Right atrium auricular region (tissue), 2 donors: ENCODE results near the gene CAPZA2. TPM values are rescaled to one million over a fixed set of nuclear protein-coding genes. Genes with fewer than 3 reads are reported as not detected.
A peak's percentile ranks its signal among the peaks of the same experiment; 100 is the strongest.

Experiments used
- DNase-seq: peaks from one replicate; pipeline ENCODE4 v3.0.0-alpha.2; 2019; ENCODE audit warnings: low spot score
- H3K27ac ChIP-seq, 2 donors: fragments of 200-600 bp; sonication (generic); 1 replicate in 1 of 2; 2 replicates in 1 of 2; pipeline ENCODE4 v1.5.1; 2016 to 2019
- H3K27me3 ChIP-seq, 2 donors: fragments of 200-600 bp; sonication (generic); one replicate each; pipeline versions ENCODE4 v1.5.1 to v1.6.0; 2017 to 2019
- H3K36me3 ChIP-seq: fragments of 200-600 bp; sonication (generic); one replicate; pipeline ENCODE4 v1.5.1; 2016
- H3K4me1 ChIP-seq, 2 donors: fragments of 200-600 bp; sonication (generic); one replicate each; pipeline versions ENCODE4 v1.5.1 to v1.6.0; 2017 to 2019
- H3K4me3 ChIP-seq, 2 donors: fragments of 200-600 bp; sonication (generic); 1 replicate in 1 of 2; 2 replicates in 1 of 2; pipeline ENCODE4 v1.5.1; 2017 to 2019; ENCODE audit warnings: mild to moderate bottlenecking in 1 of 2, moderate library complexity in 1 of 2
- H3K9me3 ChIP-seq, 2 donors: fragments of 200-600 bp; sonication (generic); one replicate each; pipeline ENCODE4 v1.5.1; 2019
- total RNA-seq, 2 donors: library from RNA; depleted of rRNA; stranded (reverse); fragments of >200 nt; gene quantifications; one replicate each; pipeline ENCODE4 v1.1.0, GENCODE V29; 2016
- TF ChIP-seq, protein P1 (sequence below), 2 donors: fragments of 200-600 bp; sonication (generic); IDR thresholded peaks; one replicate each; pipeline ENCODE4 v1.5.1; 2019; ENCODE audit warnings: antibody characterized with exemption in 2 of 2

CAPZA2 gene
- total RNA-seq, 2 donors from 2014 or later, result 127 to 148 TPM

DNA sequence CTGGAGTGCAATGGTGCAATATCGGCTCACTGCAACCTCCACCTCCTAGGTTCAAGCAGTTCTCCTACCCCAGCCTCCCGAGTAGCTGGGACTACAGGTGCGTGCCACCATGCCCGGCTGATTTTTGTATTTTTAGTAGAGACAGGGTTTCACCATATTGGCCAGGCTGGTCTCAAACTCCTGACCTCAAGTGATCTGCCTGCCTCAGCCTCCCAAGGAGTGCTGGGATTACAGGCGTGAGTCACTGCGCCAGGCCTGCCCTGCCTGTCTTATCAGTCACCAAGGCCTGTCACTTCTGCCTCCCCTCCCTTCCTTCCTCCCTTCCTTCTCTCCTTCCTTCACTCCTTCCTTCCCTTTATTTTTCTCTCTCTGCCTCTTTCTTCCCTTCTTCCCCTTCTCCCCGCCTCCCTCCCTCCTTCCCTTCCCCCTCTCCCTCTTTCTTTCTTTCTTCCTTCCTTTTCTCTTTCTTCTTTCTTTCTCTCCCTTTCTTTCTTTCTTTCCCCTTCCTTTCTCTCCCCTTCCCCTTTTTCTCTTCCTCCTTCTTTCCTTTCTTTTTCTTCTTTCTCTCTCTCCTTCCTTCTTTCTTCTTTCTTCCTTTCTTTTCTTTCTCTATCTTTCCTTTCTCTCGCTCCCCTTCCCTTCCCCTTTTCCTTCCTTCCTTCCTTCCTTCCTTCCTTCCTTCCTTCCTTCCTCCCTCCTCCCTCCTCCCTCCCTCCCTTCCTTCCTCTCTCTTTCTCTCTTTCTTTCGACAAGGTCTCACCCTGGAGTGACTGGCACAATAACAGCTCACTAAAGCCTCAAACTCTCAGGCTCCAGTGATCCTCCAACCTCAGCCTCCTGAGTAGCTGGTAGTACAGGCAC is 87.8 kb downstream of the CAPZA2 start:
- peak overlapping the region; percentile 100 for H3K27ac ChIP-seq
- peaks cover 0 to 27% of the 10 kb centered on the region in 2 donors for H3K4me1 ChIP-seq
- DNase-seq, result no peak
- no peak overlapping the region for H3K4me3 ChIP-seq
- no peaks in the 10 kb centered on the region for H3K9me3 ChIP-seq
- no peaks in the 10 kb centered on the region for H3K36me3 ChIP-seq
- TF ChIP-seq, protein P1, sequence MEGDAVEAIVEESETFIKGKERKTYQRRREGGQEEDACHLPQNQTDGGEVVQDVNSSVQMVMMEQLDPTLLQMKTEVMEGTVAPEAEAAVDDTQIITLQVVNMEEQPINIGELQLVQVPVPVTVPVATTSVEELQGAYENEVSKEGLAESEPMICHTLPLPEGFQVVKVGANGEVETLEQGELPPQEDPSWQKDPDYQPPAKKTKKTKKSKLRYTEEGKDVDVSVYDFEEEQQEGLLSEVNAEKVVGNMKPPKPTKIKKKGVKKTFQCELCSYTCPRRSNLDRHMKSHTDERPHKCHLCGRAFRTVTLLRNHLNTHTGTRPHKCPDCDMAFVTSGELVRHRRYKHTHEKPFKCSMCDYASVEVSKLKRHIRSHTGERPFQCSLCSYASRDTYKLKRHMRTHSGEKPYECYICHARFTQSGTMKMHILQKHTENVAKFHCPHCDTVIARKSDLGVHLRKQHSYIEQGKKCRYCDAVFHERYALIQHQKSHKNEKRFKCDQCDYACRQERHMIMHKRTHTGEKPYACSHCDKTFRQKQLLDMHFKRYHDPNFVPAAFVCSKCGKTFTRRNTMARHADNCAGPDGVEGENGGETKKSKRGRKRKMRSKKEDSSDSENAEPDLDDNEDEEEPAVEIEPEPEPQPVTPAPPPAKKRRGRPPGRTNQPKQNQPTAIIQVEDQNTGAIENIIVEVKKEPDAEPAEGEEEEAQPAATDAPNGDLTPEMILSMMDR (IDR thresholded peaks at IDR 0.05), result no peak
- H3K27me3 ChIP-seq, result no peaks in the 10 kb centered on the region

DNA sequence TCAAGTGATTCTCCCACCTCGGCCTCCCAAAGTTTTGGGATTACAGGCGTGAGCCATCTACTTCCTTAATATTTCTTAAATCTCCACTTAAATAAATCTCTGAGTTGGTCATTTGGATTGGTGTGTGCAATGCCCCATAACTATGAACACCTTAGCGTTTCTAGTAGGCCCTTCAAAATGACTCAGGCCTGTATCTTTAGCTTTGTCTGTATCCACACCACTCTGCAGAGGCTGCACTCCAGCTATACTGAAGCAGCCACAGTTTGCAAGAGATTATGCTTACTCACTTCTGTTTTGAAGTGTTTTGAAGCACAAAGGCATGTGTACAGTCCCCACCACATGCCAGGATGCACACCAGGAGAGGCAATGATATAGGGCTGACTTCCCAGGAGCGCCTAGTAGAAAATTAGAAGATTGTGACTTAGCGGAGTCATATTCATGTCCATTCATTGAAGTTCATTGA is 88.5 kb downstream of the CAPZA2 start:
- TF ChIP-seq, protein P1 (IDR thresholded peaks at IDR 0.05), result no peak
- DNase-seq, result no peak
- Histone ChIP-seq H3K27ac (peak overlapping the region; percentile 100), H3K9me3 (no peaks in the 10 kb centered on the region), H3K4me3 (no peak overlapping the region), H3K4me1 (peaks cover 0 to 35% of the 10 kb centered on the region in 2 donors), H3K27me3 (no peaks in the 10 kb centered on the region), H3K36me3 (no peaks in the 10 kb centered on the region)

DNA sequence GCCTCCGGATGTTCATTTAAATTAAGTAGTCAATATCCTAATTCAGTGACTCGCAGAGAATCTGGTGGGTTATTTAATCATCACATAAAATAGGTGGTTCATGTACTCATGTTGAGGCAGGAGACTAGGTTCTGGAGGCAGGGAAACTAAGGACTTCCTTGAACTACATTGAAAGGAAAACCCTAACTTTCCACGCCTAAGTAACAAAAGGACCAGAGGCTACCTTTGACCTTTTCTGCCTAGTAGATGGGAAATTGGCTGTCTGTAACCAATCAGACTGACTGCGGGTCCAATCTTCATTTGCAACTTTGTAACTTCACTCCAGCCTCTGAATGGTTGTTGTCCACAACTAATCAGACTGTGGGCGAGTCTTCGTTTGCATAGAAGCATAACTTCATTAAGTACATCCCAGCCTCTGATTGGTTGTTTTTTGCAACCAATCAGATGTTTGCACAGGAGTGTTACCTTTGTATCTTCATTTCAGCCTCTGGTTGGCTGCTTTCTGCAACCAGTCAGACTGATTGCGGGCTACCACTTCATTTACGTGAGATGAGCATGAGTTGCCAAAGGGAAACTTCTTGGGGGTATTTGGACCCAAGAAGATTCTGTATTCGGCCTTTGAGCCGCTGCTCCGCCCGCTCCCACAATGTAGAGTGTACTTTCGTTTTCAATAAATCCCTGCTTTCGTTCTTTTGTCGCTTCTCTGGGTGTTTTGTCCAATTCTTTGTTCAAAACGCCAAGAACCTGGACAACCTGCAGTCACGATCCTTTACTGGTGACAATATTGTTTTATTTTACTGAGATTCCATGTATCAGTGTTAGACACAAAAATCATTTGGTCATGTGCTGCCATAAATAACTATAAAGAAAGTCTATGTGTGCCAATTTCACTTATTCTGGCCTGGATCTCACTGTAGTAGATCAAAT is 89.2 kb downstream of the CAPZA2 start:
- TF ChIP-seq, protein P1 (IDR thresholded peaks at IDR 0.05), result no peak
- Histone ChIP-seq H3K9me3 (no peaks in the 10 kb centered on the region), H3K36me3 (no peaks in the 10 kb centered on the region), H3K27me3 (no peaks in the 10 kb centered on the region), H3K27ac (peak overlapping the region; percentile 100), H3K4me3 (no peak overlapping the region), H3K4me1 (peaks cover 0 to 42% of the 10 kb centered on the region in 2 donors)
- DNase-seq, result no peak

DNA sequence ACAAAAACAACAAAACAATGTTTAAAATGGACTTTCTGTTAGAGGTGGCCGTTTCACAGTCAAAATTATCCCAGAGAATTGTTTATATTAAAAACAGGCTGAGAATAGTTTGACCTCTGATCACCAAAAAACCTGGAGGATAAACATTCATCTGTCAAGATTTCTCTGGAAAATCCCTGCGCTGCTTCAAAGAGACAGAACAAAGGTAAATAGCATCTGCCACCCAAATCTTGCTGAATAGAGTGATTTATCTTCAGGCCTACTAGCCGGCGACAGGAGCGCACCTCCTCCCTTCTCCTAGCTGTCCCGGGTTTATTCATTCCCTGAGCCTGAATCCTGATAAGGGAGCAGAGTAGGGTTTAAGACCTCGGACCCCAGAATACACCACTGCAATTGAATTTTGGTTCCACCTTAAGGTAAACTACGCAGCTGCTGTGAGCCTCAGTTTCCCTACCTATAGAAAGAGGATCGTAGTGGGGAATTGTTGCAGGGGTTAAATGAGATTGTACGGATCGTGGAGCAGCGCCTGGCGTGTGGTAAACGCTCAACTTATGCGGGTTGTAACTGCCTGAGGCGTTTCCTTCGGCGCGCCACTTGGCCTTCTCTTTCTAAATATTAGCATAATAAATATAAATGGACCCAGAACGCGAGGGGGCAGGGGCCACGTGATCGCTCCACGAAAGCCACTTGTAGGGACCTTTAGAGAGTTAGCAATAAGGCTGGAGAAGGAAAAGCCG is 90.4 kb downstream of the CAPZA2 start:
- Histone ChIP-seq H3K36me3 (no peaks in the 10 kb centered on the region), H3K27me3 (no peaks in the 10 kb centered on the region), H3K4me3 (peak overlapping the region; percentile 90 to 96), H3K27ac (peak overlapping the region; percentile 100), H3K4me1 (peaks cover 0 to 46% of the 10 kb centered on the region in 2 donors), H3K9me3 (no peaks in the 10 kb centered on the region)
- TF ChIP-seq, protein P1 (IDR thresholded peaks at IDR 0.05), result no peak
- DNase-seq, result peak; percentile 81

DNA sequence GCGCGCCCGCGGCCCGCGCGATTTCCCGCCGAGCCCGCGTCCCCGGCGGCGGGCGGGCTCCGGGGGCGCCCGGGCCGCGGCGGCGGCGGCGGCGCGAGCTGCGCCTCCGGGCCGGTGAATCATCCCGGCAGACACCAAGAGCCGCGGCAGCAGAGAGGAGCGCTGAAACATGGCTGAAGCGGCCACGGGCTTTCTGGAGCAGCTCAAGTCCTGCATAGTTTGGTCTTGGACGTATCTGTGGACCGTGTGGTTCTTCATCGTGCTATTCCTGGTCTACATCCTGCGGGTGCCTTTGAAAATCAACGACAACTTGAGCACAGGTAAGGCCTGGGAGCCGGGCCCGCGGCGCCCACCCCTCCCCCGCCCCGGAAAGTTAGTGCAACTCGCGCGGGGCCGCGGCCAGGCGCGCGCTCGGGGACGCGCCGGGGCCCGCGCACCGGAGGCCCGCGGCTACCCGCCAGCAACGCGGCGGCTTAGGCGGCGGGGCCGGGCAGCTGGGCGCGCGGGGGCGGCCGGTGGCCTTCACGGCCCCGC is 91.1 kb downstream of the CAPZA2 start, which contains the start of gene ST7:
Gene ST7, plus strand, starts transcription at position 130 of the 534 bp plus-strand sequence. Its CDS starts 40 bp downstream, at position 170.
- Histone ChIP-seq H3K27me3 (no peaks in the 10 kb centered on the region), H3K4me3 (peak within 1 kb of the TSS; percentile 90 to 96), H3K36me3 (no peaks in the 10 kb centered on the region), H3K9me3 (no peaks in the 10 kb centered on the region), H3K4me1 (peaks cover 0 to 44% of the 10 kb centered on the region in 2 donors), H3K27ac (peak within 1 kb of the TSS; percentile 100)
- peak; percentile 67 for DNase-seq
- TF ChIP-seq, protein P1 (IDR thresholded peaks at IDR 0.05), result no peak
